Medulla oblongata (tissue), 1 donor: ENCODE data around the gene RBM45.
"Not testable (repeated sequence)": the region's sequence is repeated elsewhere in the genome, so short reads cannot be mapped to it uniquely, and the experiment has no call there.

Experiments
- DNase-seq: peaks from one replicate; pipeline ENCODE4 v3.0.0-alpha.2; 2015; ENCODE audit errors: extremely low spot score

Gene RBM45

GRCh38 chr2:178112202-178113152 lies at the start of gene RBM45:
Gene RBM45, plus strand, starts transcription at chr2:178112437. Its CDS starts 110 bp downstream, at chr2:178112547.
- peak; percentile 90 for DNase-seq

- DNase-seq = no peak
These were observed 45.9 kb upstream of the RBM45 start for GRCh38 chr2:178066324-178066723.

DNA sequence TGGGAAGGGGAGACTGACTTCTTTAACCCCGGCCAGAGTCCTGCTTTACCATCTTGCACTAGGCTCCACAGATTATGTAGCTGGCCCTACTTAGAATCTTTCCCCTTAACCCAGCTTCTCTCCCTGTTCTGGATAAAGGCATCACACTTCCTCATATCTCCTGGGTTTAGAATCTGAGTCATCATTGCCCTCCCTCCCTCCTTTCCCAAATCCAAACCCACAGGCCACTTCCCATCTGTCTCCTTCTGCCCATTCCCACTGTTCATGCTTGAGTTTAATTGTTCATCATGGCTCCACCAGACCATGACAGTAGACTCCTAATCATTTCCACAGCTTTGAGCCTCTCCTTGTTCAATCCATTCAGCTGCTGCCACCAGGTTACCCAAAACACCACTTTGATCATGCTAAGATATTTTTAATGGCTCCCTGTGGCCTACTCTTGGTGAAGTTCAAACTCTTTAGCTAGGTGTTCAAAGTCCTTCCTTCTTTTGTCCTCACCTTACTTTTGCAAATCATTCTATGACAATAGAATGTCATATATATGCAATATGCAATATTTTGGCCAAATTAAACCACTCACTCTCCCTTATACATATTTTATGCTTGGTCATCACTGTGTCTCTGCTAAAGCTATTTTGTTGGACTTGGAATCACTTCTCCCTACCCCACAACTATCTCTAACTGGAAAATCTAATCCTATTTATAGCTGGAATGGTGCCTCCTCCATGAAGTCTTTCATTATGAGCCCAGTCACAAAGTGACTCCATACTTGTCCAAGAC lies 45.2 kb upstream of the RBM45 start:
- DNase-seq = no peak

GRCh38 chr2:178068823-178069454 lies 43.3 kb upstream of the RBM45 start:
- no peak for DNase-seq

DNA sequence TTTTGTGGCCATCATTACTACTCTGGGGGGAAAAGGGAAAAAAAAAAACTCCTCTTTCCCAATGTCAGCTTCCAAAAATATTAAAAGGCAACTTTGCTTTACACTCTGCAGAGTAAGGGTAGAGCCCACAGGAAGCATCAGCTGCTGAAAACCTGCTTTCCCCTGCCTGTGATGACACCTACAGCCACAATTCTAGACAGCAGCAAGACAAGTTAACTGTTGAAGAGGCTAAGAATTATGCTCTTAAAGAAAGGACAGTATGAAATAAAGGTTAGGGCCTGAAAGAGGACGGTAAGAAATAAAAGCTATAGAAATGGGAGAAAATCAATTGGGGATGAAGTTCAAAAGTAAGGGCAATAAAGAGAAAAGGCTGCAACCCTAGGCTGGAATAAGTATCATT lies 42.7 kb upstream of the RBM45 start:
- no peak for DNase-seq

DNA sequence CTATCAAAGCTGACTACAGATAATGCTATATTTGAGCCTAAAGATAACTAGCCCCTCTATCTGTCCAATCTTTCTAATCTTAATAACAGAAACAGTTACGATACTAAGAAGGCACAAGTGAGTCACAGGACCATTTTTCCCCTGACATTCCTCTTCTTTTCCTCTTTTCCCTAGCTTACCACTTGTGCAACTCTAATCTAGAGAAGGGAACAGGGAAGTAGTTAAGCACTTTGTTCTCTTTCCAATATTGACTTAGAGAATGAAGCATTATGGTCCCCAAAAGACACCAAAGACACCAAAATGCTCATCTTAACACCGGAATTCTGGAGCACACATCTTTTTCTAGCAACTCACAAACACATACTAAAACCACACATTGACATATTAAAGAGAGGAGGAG lies 41.4 kb upstream of the RBM45 start:
- DNase-seq = no peak

DNA sequence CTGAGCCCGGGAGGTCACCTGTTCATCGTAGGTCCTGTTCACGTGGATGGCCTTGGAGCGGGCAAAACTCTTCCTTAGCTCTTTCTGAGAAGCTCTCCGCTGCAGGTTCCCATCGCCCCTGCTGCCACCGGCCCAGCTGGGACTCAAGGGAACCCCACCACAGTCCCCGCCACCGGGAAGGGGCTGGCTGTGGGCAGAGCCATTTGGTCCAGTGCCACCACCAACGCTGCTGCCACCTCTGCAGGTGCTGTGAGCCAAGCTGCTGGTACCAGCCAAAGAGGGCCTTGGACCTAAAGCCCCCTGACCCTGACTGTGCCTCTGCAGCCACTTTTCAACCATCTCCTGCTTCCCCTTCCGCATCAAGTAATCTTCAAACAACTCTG lies 40.2 kb upstream of the RBM45 start:
- no peak for DNase-seq

DNA sequence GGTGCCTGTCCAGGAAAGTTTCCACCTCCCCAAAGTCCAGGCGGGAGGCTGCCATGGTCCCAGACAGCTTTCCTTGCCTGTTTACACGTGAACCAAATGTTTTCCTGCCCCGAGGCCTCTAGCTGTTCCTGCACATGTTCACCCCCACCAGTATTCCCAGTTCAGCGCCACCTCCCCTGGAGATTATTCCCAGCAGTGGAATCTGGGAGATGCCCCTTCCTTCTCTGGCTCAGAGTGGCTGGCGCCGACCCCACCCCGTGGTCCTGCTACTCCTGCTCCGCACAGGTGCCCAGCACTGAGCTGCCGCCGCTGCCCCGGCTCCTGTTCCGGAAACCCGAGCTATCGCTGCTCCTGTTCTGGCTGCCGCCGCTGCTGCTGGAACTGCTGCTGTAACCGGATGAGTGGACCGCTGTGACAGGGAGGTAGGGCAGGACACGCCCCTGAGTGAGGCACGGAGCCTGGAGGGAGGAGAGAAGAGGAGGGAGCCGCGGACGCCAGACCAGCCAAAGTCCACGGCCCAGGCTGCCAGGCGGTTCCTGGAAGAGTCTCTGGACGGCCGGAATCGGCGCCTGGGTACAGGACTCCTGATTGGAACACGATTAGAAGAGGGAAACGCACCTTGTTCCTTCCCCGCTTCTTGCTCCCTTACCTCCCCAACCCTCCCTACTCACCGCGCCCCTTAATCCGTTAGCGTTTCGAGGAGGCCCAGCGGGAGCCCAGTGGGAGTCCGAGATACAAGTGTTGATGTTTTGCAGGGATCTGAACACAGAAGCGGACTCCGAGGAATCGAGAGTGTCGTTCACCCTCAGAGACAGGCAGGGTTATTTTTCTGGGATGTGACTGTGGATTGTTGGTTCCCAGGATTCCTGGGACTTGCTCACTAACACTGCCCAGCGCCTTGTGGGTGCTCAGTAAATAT lies 39.6 kb upstream of the RBM45 start, which contains the start of gene PDE11A:
TSS of gene PDE11A (minus strand) at position 395 of the 919 bp plus-strand sequence. CDS start at position 55, 340 bp downstream.
- DNase-seq = no peak

- no peak for DNase-seq
These were observed 37.9 kb upstream of the RBM45 start for GRCh38 chr2:178074123-178075005.

DNA sequence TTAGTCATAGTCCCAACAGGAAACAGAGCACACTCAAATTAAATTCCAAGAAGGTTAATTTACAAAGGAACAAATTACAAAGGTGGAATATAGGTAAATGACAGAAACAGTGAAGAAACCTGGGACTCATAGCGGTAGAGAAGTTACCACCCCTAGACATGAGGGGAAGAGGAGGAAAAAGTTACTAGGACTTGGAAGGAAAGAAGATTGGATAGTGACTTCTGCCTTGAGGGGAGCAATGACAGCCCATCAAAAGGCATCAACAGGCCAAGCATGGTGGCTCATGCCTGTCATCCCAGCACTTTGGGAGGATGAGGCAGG lies 37.3 kb upstream of the RBM45 start:
- DNase-seq = no peak

- no peak for DNase-seq
These were observed 36.1 kb upstream of the RBM45 start for GRCh38 chr2:178076130-178076529.

- DNase-seq = not testable (repeated sequence)
These were observed 33.0 kb upstream of the RBM45 start for GRCh38 chr2:178079279-178079678.

GRCh38 chr2:178082408-178083045 lies 29.7 kb upstream of the RBM45 start:
- no peak for DNase-seq

DNA sequence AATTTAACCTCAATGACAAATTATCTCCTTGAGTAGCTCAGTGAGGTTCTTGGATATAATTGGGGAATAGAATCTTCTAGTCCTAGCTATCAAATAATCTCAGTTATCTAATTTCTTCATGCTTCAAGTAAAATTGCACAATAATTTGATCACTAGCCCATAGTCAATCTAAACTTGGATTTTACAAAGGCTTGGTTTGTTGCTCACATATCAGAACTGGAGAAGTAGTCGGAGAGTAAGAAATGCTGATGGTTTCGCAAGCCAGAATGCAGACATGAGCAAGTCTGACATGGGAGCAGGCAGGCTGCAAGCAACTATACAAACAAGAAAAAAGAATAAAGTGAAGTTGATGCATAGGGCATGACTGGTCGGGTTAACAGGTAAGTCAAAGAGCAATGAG lies 28.0 kb upstream of the RBM45 start:
- no peak for DNase-seq

- no peak for DNase-seq
These were observed 23.4 kb upstream of the RBM45 start for GRCh38 chr2:178088774-178089270.

- DNase-seq = no peak
These were observed 18.8 kb upstream of the RBM45 start for GRCh38 chr2:178093471-178093870.

GRCh38 chr2:178101321-178102079 lies 10.7 kb upstream of the RBM45 start:
- no peak for DNase-seq

DNA sequence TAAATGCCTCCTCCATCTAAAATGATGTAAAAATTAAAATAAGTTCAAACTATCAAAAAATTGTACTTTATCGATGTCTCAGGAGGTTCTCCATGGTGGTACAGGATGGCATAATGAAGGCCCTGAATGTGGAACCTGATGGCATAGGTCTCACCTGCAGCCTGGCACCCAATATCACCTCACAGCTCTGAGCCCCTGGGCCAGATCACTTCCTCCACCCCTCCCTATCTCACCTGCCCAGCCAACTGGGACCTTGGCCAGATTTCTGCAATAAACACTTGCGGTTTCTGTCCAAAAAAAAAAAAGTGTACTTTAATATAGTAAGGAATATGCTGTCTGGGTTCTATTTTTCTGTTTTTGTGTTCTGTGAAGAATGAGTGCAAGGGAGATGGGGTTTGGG lies 6.7 kb upstream of the RBM45 start:
- DNase-seq = no peak

DNA sequence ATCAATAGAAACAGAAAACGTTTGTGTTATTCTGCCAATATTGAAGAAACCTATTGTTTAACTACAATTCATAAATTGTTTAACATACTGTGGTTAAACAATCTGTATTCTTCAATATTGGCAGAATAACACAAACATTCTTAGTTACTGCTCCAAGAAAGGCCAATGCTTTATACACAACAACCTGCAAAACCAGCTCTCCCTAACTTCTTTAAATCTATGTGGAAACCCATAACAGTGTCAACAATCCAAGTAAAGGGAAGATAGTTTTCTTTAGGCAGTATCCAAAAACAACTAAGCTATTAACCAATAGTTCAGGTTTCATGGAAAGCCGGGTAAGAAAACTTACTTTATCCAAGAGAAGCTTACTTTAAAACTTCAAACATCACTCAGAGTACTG lies 6.2 kb upstream of the RBM45 start:
- DNase-seq = no peak
